Prostate gland (tissue), 2 donors: Measurements from ENCODE around the gene RAP1GDS1.

Experiments used
- CTCF ChIP-seq, 4 experiments: fragments of 200-600 bp in 2 of 4; fragments of 450-650 bp in 2 of 4; sonication (generic) in 2 of 4; IDR thresholded peaks; 1 replicate in 3 of 4; 2 replicates in 1 of 4; pipeline ENCODE4 v1.5.1; 2016 to 2019; ENCODE audit warnings: antibody characterized with exemption in 4 of 4, mild to moderate bottlenecking in 2 of 4, moderate library complexity in 2 of 4
- POLR2A ChIP-seq: fragments of 450-650 bp; IDR thresholded peaks from one replicate; pipeline ENCODE4 v1.6.1; 2016; ENCODE audit warnings: antibody characterized with exemption, mild to moderate bottlenecking

- TF ChIP-seq CTCF (IDR thresholded peaks at IDR 0.05) = no peak
- TF ChIP-seq POLR2A = no peak
Measured at GRCh38 chr4:98434816-98435215, 173.6 kb downstream of the RAP1GDS1 start.
